Neural progenitor cell (in vitro differentiated cells): Measurements from ENCODE around the gene NME9.

Experiments used
- EZH2phosphoT487 ChIP-seq: fragments of 200-600 bp; sonication (generic); IDR thresholded peaks from 2 replicates; pipeline ENCODE4 v1.6.1; 2017; ENCODE audit warnings: antibody characterized with exemption
- TF ChIP-seq, protein P1 (sequence below): fragments of 200-600 bp; sonication (generic); IDR thresholded peaks from 2 replicates; pipeline ENCODE4 v1.5.1; 2017; ENCODE audit warnings: antibody characterized with exemption, mild to moderate bottlenecking

DNA sequence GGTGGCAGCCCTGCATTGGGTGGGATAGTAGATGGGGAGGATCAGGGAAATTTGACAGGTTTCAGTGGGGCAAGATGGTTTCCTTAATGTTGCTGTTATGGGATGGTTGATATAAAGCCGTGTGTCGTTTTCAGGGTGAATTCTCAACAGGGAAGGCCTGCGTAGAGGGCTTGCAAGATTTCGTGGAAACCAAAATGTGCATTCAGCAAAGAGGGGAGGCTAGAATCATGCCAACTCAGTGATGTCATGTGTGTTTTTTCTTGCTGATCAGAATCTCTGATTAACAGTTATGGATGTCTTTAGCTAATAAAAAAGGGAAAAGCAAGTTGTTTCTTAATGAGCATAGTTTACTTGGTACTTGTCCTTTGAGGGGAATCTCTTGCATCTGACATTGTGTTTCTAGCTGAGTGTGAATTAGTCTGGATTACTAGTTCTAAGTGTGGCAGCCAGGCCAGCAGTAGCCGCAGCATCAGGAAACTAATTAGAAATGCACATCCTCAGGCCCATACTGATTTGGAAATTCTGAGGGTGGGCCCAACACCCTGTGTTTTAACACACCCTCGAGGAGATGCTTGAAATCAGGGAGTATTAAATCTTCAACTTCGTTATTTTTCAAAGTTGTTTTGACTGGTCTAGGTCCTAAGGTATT is 43.6 kb upstream of the NME9 start:
- no peak for TF ChIP-seq EZH2phosphoT487
- TF ChIP-seq, protein P1, sequence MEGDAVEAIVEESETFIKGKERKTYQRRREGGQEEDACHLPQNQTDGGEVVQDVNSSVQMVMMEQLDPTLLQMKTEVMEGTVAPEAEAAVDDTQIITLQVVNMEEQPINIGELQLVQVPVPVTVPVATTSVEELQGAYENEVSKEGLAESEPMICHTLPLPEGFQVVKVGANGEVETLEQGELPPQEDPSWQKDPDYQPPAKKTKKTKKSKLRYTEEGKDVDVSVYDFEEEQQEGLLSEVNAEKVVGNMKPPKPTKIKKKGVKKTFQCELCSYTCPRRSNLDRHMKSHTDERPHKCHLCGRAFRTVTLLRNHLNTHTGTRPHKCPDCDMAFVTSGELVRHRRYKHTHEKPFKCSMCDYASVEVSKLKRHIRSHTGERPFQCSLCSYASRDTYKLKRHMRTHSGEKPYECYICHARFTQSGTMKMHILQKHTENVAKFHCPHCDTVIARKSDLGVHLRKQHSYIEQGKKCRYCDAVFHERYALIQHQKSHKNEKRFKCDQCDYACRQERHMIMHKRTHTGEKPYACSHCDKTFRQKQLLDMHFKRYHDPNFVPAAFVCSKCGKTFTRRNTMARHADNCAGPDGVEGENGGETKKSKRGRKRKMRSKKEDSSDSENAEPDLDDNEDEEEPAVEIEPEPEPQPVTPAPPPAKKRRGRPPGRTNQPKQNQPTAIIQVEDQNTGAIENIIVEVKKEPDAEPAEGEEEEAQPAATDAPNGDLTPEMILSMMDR: no peak
